ENCODE data around the gene PRTFDC1.

Gene PRTFDC1

GRCh38 chr10:24834869-24835268, 117.5 kb downstream of the PRTFDC1 start:
- H3F3A ChIP-seq (ENCODE audit: insufficient read depth, low read length): no peaks in the 10 kb centered on the region; the same call in 1 of the 2 replicates
- no peaks in the 10 kb centered on the region for H3K36me3 ChIP-seq (replicated peaks; ENCODE audit: insufficient read depth, low read length)
- peaks cover 11% of the 10 kb centered on the region; the same call in 1 of the 2 replicates for H3K4me1 ChIP-seq (ENCODE audit: low read length)
- H4K20me1 ChIP-seq (ENCODE audit: insufficient read depth, low read length): no peaks in the 10 kb centered on the region
- DNase-seq: no peak
- no peaks in the 10 kb centered on the region for H3K9me2 ChIP-seq (replicated peaks; ENCODE audit: insufficient read depth, low read length)
- H2AFZ ChIP-seq (ENCODE audit: low read length): no peak overlapping the region
- no peaks in the 10 kb centered on the region for H3K79me2 ChIP-seq (ENCODE audit: low read length)
- H3K27ac ChIP-seq (ENCODE audit: low read length): no peak overlapping the region
- H3K9me3 ChIP-seq (replicated peaks; ENCODE audit: insufficient read depth, low read length): no peaks in the 10 kb centered on the region
- no peak overlapping the region for H3K4me3 ChIP-seq (ENCODE audit: low read length)
- no peaks in the 10 kb centered on the region for H3K27me3 ChIP-seq (replicated peaks; ENCODE audit: insufficient read depth, low read length)
- no peak overlapping the region for H3K9ac ChIP-seq (ENCODE audit: low read length)
- TF ChIP-seq EZH2 (optimal IDR thresholded peaks at IDR 0.05; ENCODE audit: low read depth, low read length) (no peak), EZH2phosphoT487 (IDR thresholded peaks at IDR 0.05; ENCODE audit: low read length) (no peak)
- TF ChIP-seq, protein P1, sequence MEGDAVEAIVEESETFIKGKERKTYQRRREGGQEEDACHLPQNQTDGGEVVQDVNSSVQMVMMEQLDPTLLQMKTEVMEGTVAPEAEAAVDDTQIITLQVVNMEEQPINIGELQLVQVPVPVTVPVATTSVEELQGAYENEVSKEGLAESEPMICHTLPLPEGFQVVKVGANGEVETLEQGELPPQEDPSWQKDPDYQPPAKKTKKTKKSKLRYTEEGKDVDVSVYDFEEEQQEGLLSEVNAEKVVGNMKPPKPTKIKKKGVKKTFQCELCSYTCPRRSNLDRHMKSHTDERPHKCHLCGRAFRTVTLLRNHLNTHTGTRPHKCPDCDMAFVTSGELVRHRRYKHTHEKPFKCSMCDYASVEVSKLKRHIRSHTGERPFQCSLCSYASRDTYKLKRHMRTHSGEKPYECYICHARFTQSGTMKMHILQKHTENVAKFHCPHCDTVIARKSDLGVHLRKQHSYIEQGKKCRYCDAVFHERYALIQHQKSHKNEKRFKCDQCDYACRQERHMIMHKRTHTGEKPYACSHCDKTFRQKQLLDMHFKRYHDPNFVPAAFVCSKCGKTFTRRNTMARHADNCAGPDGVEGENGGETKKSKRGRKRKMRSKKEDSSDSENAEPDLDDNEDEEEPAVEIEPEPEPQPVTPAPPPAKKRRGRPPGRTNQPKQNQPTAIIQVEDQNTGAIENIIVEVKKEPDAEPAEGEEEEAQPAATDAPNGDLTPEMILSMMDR (IDR thresholded peaks at IDR 0.05; ENCODE audit: low read length): no peak
- H3K4me2 ChIP-seq (ENCODE audit: low read depth, low read length): no peak overlapping the region

GRCh38 chr10:24826009-24826408, 126.4 kb downstream of the PRTFDC1 start:
- no peaks in the 10 kb centered on the region for H4K20me1 ChIP-seq (ENCODE audit: insufficient read depth, low read length)
- no peaks in the 10 kb centered on the region for H3K36me3 ChIP-seq (replicated peaks; ENCODE audit: insufficient read depth, low read length)
- H3F3A ChIP-seq (ENCODE audit: insufficient read depth, low read length): no peaks in the 10 kb centered on the region
- no peak overlapping the region; the same call in 1 of the 2 replicates for H3K4me3 ChIP-seq (ENCODE audit: low read length)
- H2AFZ ChIP-seq (ENCODE audit: low read length): no peak overlapping the region
- no peak for DNase-seq
- 0 out of 2 replicates have a peak overlapping the region, but pooled peaks have one; percentile 16 for H3K4me2 ChIP-seq (ENCODE audit: low read depth, low read length)
- H3K9me2 ChIP-seq (replicated peaks; ENCODE audit: insufficient read depth, low read length): no peaks in the 10 kb centered on the region
- H3K9ac ChIP-seq (ENCODE audit: low read length): no peak overlapping the region
- H3K27me3 ChIP-seq (replicated peaks; ENCODE audit: insufficient read depth, low read length): no peaks in the 10 kb centered on the region
- TF ChIP-seq EZH2 (optimal IDR thresholded peaks at IDR 0.05; ENCODE audit: low read depth, low read length) (no peak), EZH2phosphoT487 (IDR thresholded peaks at IDR 0.05; ENCODE audit: low read length) (no peak)
- TF ChIP-seq, protein P1 (IDR thresholded peaks at IDR 0.05; ENCODE audit: low read length): no peak
- H3K27ac ChIP-seq (ENCODE audit: low read length): no peak overlapping the region
- no peaks in the 10 kb centered on the region for H3K79me2 ChIP-seq (ENCODE audit: low read length)
- no peaks in the 10 kb centered on the region for H3K9me3 ChIP-seq (replicated peaks; ENCODE audit: insufficient read depth, low read length)
- 0 out of 2 replicates have a peak, but pooled peaks cover 3% of the 10 kb centered on the region for H3K4me1 ChIP-seq (ENCODE audit: low read length)

GRCh38 chr10:24825551-24825950, 126.9 kb downstream of the PRTFDC1 start:
- H3F3A ChIP-seq (ENCODE audit: insufficient read depth, low read length): no peaks in the 10 kb centered on the region
- H3K27me3 ChIP-seq (replicated peaks; ENCODE audit: insufficient read depth, low read length): no peaks in the 10 kb centered on the region
- no peak overlapping the region for H3K27ac ChIP-seq (ENCODE audit: low read length)
- no peak overlapping the region for H3K4me2 ChIP-seq (ENCODE audit: low read depth, low read length)
- H3K79me2 ChIP-seq (ENCODE audit: low read length): no peaks in the 10 kb centered on the region
- H2AFZ ChIP-seq (ENCODE audit: low read length): no peak overlapping the region
- no peak overlapping the region for H3K9ac ChIP-seq (ENCODE audit: low read length)
- no peak overlapping the region for H3K4me3 ChIP-seq (ENCODE audit: low read length)
- H3K9me3 ChIP-seq (replicated peaks; ENCODE audit: insufficient read depth, low read length): no peaks in the 10 kb centered on the region
- no peaks in the 10 kb centered on the region for H3K36me3 ChIP-seq (replicated peaks; ENCODE audit: insufficient read depth, low read length)
- DNase-seq: no peak
- no peaks in the 10 kb centered on the region for H4K20me1 ChIP-seq (ENCODE audit: insufficient read depth, low read length)
- TF ChIP-seq, protein P1 (IDR thresholded peaks at IDR 0.05; ENCODE audit: low read length): no peak
- TF ChIP-seq EZH2 (optimal IDR thresholded peaks at IDR 0.05; ENCODE audit: low read depth, low read length): no peak
- H3K9me2 ChIP-seq (replicated peaks; ENCODE audit: insufficient read depth, low read length): no peaks in the 10 kb centered on the region
- 0 out of 2 replicates have a peak, but pooled peaks cover 3% of the 10 kb centered on the region for H3K4me1 ChIP-seq (ENCODE audit: low read length)
